Sigmoid colon (tissue), 4 donors: ENCODE measurements around the gene UGT3A1.

Source experiments
- EP300 ChIP-seq, 4 donors: sonication (generic); formaldehyde crosslinking; IDR thresholded peaks; one replicate each; pipeline ENCODE4 v1.6.1; 2017; ENCODE audit warnings: antibody characterized with exemption in 4 of 4
- TF ChIP-seq, protein P1 (sequence below), 4 experiments: fragments of 450-650 bp in 3 of 4; fragments of 200-600 bp in 1 of 4; IDR thresholded peaks; one replicate each; pipeline ENCODE4 v1.5.1; 2016 to 2019; ENCODE audit warnings: antibody characterized with exemption in 4 of 4, mild to moderate bottlenecking in 3 of 4, moderate library complexity in 2 of 4

DNA sequence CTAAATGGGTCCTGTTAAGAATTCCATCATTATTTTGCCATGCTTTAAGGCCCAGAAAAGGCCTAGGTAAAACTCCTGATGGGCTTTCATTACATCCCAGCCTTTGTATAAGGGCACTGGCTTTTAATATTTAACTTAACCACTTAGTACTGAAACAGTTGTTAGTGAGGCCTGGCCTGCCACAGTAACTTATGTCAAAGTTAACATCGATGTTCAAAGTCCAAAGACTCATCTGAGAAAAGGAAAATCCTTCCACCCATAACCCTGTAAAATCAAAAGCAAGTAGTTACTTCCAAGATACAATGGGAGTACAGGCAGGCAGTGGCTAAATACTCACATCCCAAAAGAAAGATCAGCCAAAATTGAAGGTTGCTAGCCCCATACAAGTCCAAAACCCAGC, 15.0 kb upstream of the UGT3A1 start:
- TF ChIP-seq, protein P1, sequence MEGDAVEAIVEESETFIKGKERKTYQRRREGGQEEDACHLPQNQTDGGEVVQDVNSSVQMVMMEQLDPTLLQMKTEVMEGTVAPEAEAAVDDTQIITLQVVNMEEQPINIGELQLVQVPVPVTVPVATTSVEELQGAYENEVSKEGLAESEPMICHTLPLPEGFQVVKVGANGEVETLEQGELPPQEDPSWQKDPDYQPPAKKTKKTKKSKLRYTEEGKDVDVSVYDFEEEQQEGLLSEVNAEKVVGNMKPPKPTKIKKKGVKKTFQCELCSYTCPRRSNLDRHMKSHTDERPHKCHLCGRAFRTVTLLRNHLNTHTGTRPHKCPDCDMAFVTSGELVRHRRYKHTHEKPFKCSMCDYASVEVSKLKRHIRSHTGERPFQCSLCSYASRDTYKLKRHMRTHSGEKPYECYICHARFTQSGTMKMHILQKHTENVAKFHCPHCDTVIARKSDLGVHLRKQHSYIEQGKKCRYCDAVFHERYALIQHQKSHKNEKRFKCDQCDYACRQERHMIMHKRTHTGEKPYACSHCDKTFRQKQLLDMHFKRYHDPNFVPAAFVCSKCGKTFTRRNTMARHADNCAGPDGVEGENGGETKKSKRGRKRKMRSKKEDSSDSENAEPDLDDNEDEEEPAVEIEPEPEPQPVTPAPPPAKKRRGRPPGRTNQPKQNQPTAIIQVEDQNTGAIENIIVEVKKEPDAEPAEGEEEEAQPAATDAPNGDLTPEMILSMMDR (IDR thresholded peaks at IDR 0.05): no peak
- no peak for TF ChIP-seq EP300 (IDR thresholded peaks at IDR 0.05)
